NCI-H1930 (cell line): Measurements from ENCODE around the gene NUDCD2.

Experiments
- DNase-seq, 2 experiments: peaks; one replicate each; lab custom pipeline; 2025; lab: John Stamatoyannopoulos, UW

NUDCD2 gene

GRCh38 chr5:163459819-163460561 is at the start of gene NUDCD2:
TSS of gene NUDCD2 (minus strand) at chr5:163460102. CDS start at chr5:163460050, 52 bp downstream.
- peak; percentile 88 to 90 for DNase-seq

GRCh38 chr5:163509291-163509951 is 49.5 kb upstream of the NUDCD2 start:
- no peak for DNase-seq

GRCh38 chr5:163508753-163509152 is 48.9 kb upstream of the NUDCD2 start:
- no peak for DNase-seq

GRCh38 chr5:163506726-163507125 is 46.8 kb upstream of the NUDCD2 start:
- DNase-seq = no peak

- DNase-seq = no peak
Observed at GRCh38 chr5:163506095-163506457, 46.2 kb upstream of the NUDCD2 start.

GRCh38 chr5:163505368-163506094 is 45.6 kb upstream of the NUDCD2 start, which contains the start of gene MAT2B:
TSS of gene MAT2B (plus strand) at chr5:163505619. CDS start at chr5:163505687, 68 bp downstream.
- peak; percentile 78 to 79 for DNase-seq

- no peak for DNase-seq
Observed at GRCh38 chr5:163505049-163505367, 45.1 kb upstream of the NUDCD2 start.

GRCh38 chr5:163504079-163504931 is 44.4 kb upstream of the NUDCD2 start:
- DNase-seq = no peak

GRCh38 chr5:163503106-163504078 is 43.5 kb upstream of the NUDCD2 start:
- DNase-seq = no peak

GRCh38 chr5:163502521-163502920 is 42.6 kb upstream of the NUDCD2 start:
- DNase-seq = no peak

GRCh38 chr5:163498886-163499285 is 39.0 kb upstream of the NUDCD2 start:
- DNase-seq = no peak

- DNase-seq = no peak
Observed at GRCh38 chr5:163497315-163497714, 37.4 kb upstream of the NUDCD2 start.

GRCh38 chr5:163496286-163496685 is 36.4 kb upstream of the NUDCD2 start:
- no peak for DNase-seq

- no peak for DNase-seq
Observed at GRCh38 chr5:163489745-163490075, 29.8 kb upstream of the NUDCD2 start.

GRCh38 chr5:163489055-163489744 is 29.3 kb upstream of the NUDCD2 start:
- no peak for DNase-seq

GRCh38 chr5:163478982-163479271 is 19.0 kb upstream of the NUDCD2 start:
- no peak for DNase-seq

- DNase-seq = no peak
Observed at GRCh38 chr5:163478126-163478981, 18.5 kb upstream of the NUDCD2 start.

GRCh38 chr5:163475411-163475810 is 15.5 kb upstream of the NUDCD2 start:
- DNase-seq = no peak

GRCh38 chr5:163473635-163474243 is 13.8 kb upstream of the NUDCD2 start:
- DNase-seq = no peak
